Mucosa of descending colon (tissue), 3 donors: ENCODE data around the gene UPB1. TPM values are rescaled to one million over a fixed set of nuclear protein-coding genes. Genes with fewer than 3 reads are reported as not detected.
A peak's percentile ranks its signal among the peaks of the same experiment; 100 is the strongest.

Experiments used
- ATAC-seq: fragments of 200-7000 bp; cut with Tn5 transposase; one replicate; pipeline ENCODE4 v1.9.1; 2020; ENCODE audit warnings: mild to moderate bottlenecking, moderate library complexity
- DNase-seq, 3 donors: peaks; one replicate each; pipeline ENCODE4 v3.0.0-alpha.2; 2020
- H3K36me3 ChIP-seq: fragments of 200-600 bp; one replicate; pipeline ENCODE4 v1.8.0; 2021; ENCODE audit warnings: low read depth, mild to moderate bottlenecking
- H3K4me1 ChIP-seq: fragments of 200-600 bp; one replicate; pipeline ENCODE4 v1.8.0; 2021; ENCODE audit warnings: low read depth, mild to moderate bottlenecking
- H3K4me3 ChIP-seq: fragments of 200-600 bp; one replicate; pipeline ENCODE4 v1.8.0; 2021; ENCODE audit warnings: mild to moderate bottlenecking
- H3K9me3 ChIP-seq: fragments of 200-600 bp; one replicate; pipeline ENCODE4 v1.8.0; 2021; ENCODE audit warnings: mild to moderate bottlenecking
- CTCF ChIP-seq: fragments of 200-600 bp; IDR thresholded peaks from one replicate; pipeline ENCODE4 v1.8.0; 2022; ENCODE audit warnings: antibody characterized with exemption, mild to moderate bottlenecking
- intact Hi-C, 2 donors: fragments of 100-400 bp; cut with DNase I in 1 of 2; cut with micrococcal nuclease in 1 of 2; formaldehyde crosslinking; loops; one replicate each; pipeline versions ENCODE4 v1.11.0 to v1.11.1; 2022; cut with DNase I, micrococcal nuclease
- total RNA-seq, 3 donors: library from RNA; stranded (reverse); fragmentation: NEBNext Ultra II Directional in 2 of 3; extraction: Animal tissue kit (Norgen Biotek cat#: 25700) in 2 of 3; gene quantifications; one replicate each; pipeline versions ENCODE4 v1.2.1 to v1.2.4, GENCODE V29; 2021 to 2023
- donor health status: DM: no; HTN: no; CAD: no; lungs with moderate emphysema.
- donor health status: DM: no; HTN: no; CAD: no.
- donor health status: DM: no; HTN: yes; CAD: no.

Gene UPB1
- total RNA-seq, 3 donors from 2014 or later = 0.16 to 0.20 (median 0.19) TPM

DNA sequence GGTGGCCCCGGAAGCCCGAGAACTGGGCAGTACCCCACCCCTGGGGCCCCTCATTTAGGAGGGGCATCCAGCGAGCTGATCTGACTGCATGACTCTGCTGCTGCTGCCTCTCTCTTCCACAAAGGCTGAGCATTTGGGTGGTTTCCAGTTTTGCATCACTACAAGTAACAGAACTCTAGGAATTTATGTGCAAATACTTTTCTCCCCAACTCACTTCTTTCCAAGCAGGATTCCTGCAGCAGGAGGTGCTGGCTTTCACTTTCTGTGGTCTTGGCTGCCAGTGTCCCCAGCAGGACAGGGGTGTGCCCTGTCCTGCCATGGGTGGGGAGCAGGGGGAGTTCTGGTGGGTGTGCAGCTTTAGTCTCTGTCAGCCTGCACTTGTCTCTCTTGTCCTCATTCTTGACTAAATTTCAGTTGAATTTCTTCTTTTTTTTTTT, 21.2 kb downstream of the UPB1 start:
- Histone ChIP-seq H3K4me1 (peaks cover 6% of the 10 kb centered on the region), H3K9me3 (no peaks in the 10 kb centered on the region), H3K4me3 (no peak overlapping the region), H3K36me3 (no peaks in the 10 kb centered on the region)
- DNase-seq (no peak), ATAC-seq (no peak)
- intact Hi-C loops = loop anchor here in 1 of 2 donors (10.0 kb wide), 1 partner anchor 92 kb away; the partner anchor contains the start of gene ADORA2A
- TF ChIP-seq CTCF = no peak

GRCh38 chr22:24517446-24517845, 22.3 kb downstream of the UPB1 start:
- Histone ChIP-seq H3K36me3 (no peaks in the 10 kb centered on the region), H3K9me3 (no peaks in the 10 kb centered on the region), H3K4me3 (no peak overlapping the region), H3K4me1 (peaks cover 9% of the 10 kb centered on the region)
- ATAC-seq (no peak), DNase-seq (no peak)
- intact Hi-C loops = loop anchor here in 1 of 2 donors (10.0 kb wide), 1 partner anchor 93 kb away; the partner anchor contains the start of gene ADORA2A
- TF ChIP-seq CTCF = no peak

DNA sequence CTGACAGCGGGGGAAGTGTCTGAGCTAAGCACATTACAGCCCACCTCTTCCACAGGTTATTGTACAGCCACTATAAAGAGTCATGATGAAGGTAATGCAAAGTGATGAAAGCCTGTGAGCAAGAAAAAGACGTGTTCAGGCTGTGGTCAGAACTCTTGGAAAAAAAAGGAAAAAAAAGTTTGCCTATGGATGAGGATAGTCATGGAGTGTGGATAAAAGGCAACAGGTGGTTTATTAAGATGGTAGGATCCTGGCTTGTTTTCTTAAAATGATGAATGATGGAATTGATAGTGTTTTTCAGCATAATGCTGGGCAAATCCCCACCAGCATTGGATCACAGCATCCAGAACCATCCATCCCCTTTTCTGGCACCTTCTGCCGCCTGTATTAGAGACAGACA, 23.1 kb downstream of the UPB1 start:
- TF ChIP-seq CTCF = no peak
- ATAC-seq = no peak
- Histone ChIP-seq H3K36me3 (no peaks in the 10 kb centered on the region), H3K9me3 (no peaks in the 10 kb centered on the region), H3K4me1 (peaks cover 9% of the 10 kb centered on the region), H3K4me3 (no peak overlapping the region)
- intact Hi-C loops = loop anchor here in 1 of 2 donors (10.0 kb wide), 1 partner anchor 93 kb away; the partner anchor contains the start of gene ADORA2A
- no peak for DNase-seq

GRCh38 chr22:24518771-24519485, 23.8 kb downstream of the UPB1 start:
- no peaks in the 10 kb centered on the region for H3K36me3 ChIP-seq
- ATAC-seq = no peak
- H3K4me1 ChIP-seq = peaks cover 9% of the 10 kb centered on the region
- no peak for DNase-seq
- intact Hi-C loops = loop anchor here in 1 of 2 donors (10.0 kb wide), 1 partner anchor 94 kb away; the partner anchor contains the start of gene ADORA2A
- no peaks in the 10 kb centered on the region for H3K9me3 ChIP-seq
- TF ChIP-seq CTCF = no peak
- H3K4me3 ChIP-seq = no peak overlapping the region

GRCh38 chr22:24519496-24519895, 24.4 kb downstream of the UPB1 start:
- Histone ChIP-seq H3K4me1 (peaks cover 6% of the 10 kb centered on the region), H3K9me3 (no peaks in the 10 kb centered on the region), H3K36me3 (no peaks in the 10 kb centered on the region), H3K4me3 (no peak overlapping the region)
- peak in 1 of 3 donors; percentile 17 for DNase-seq
- intact Hi-C loops = loop anchor here in 1 of 2 donors (10.0 kb wide), 1 partner anchor 95 kb away; the partner anchor contains the start of gene ADORA2A
- TF ChIP-seq CTCF = no peak
- no peak for ATAC-seq
